Vagina (tissue), 2 donors: Measurements from ENCODE around the gene WAPL. TPM values are rescaled to one million over a fixed set of nuclear protein-coding genes. Genes with fewer than 3 reads are reported as not detected.

Experiments
- DNase-seq, 2 donors: peaks; one replicate each; pipeline ENCODE4 v3.0.0-alpha.2; 2017; ENCODE audit errors: extremely low spot score in 2 of 2
- H3K27ac ChIP-seq: fragments of 200-600 bp; sonication (generic); one replicate; pipeline ENCODE4 v1.5.1; 2019
- H3K27me3 ChIP-seq: fragments of 200-600 bp; sonication (generic); one replicate; pipeline ENCODE4 v1.5.1; 2019
- H3K36me3 ChIP-seq, 2 donors: fragments of 200-600 bp; sonication (generic); one replicate each; pipeline ENCODE4 v1.5.1; 2017 to 2019
- H3K4me1 ChIP-seq: fragments of 200-600 bp; sonication (generic); one replicate; pipeline ENCODE4 v1.5.1; 2019
- H3K4me3 ChIP-seq, 2 donors: fragments of 200-600 bp; sonication (generic); 1 replicate in 1 of 2; 2 replicates in 1 of 2; pipeline ENCODE4 v1.5.1; 2016 to 2019
- H3K9me3 ChIP-seq: fragments of 200-600 bp; sonication (generic); one replicate; pipeline ENCODE4 v1.5.1; 2019
- CTCF ChIP-seq, 3 experiments: fragments of 450-650 bp in 2 of 3; fragments of 200-600 bp in 1 of 3; sonication (generic) in 1 of 3; IDR thresholded peaks; one replicate each; pipeline ENCODE4 v1.5.1; 2017 to 2019; ENCODE audit warnings: antibody characterized with exemption in 3 of 3, mild to moderate bottlenecking in 2 of 3, moderate library complexity in 2 of 3
- POLR2A ChIP-seq, 2 donors: fragments of 450-650 bp; IDR thresholded peaks; one replicate each; pipeline ENCODE4 v1.6.1; 2017; ENCODE audit warnings: antibody characterized with exemption in 2 of 2, mild to moderate bottlenecking in 2 of 2, moderate library complexity in 2 of 2
- POLR2AphosphoS5 ChIP-seq, 2 donors: sonication (generic); formaldehyde crosslinking; IDR thresholded peaks; one replicate each; pipeline ENCODE4 v1.9.0; 2017; ENCODE audit warnings: antibody characterized with exemption in 2 of 2, mild to moderate bottlenecking in 2 of 2, low read depth in 1 of 2; ENCODE audit not compliant: insufficient read depth in 1 of 2
- intact Hi-C: fragments of 100-400 bp; cut with DNase I; formaldehyde crosslinking; loops from one replicate; pipeline ENCODE4 v1.15.1; 2023
- total RNA-seq: library from RNA; depleted of rRNA; stranded (reverse); fragments of >200 nt; gene quantifications from one replicate; pipeline ENCODE4 v1.2.3, GENCODE V29; 2016

The WAPL gene
- total RNA-seq, 1 donor from 2014 or later: 26.5 TPM

- Histone ChIP-seq H3K4me3 (no peak overlapping the region), H3K27me3 (no peaks in the 10 kb centered on the region), H3K9me3 (no peaks in the 10 kb centered on the region), H3K4me1 (peaks cover 32% of the 10 kb centered on the region), H3K36me3 (peaks cover 0 to 17% of the 10 kb centered on the region in 2 donors), H3K27ac (no peak overlapping the region)
- DNase-seq: no peak
- intact Hi-C loops: no loop called here
- TF ChIP-seq POLR2A (IDR thresholded peaks at IDR 0.05): no peak
Observed at GRCh38 chr10:86504510-86504909, 17.1 kb downstream of the WAPL start.

GRCh38 chr10:86500846-86501245 is 20.7 kb downstream of the WAPL start:
- DNase-seq: no peak
- intact Hi-C loops: no loop called here

GRCh38 chr10:86498598-86498997 is 23.0 kb downstream of the WAPL start:
- intact Hi-C loops: no loop called here
- no peaks in the 10 kb centered on the region for H3K27me3 ChIP-seq
- no peak overlapping the region for H3K27ac ChIP-seq
- H3K9me3 ChIP-seq: no peaks in the 10 kb centered on the region
- H3K36me3 ChIP-seq: peaks cover 0 to 48% of the 10 kb centered on the region in 2 donors
- H3K4me3 ChIP-seq: no peak overlapping the region
- TF ChIP-seq POLR2A (IDR thresholded peaks at IDR 0.05): no peak
- H3K4me1 ChIP-seq: peaks cover 12% of the 10 kb centered on the region
- DNase-seq: no peak

More at GRCh38 chr10:86500846-86501245, 20.7 kb downstream of the WAPL start:
- Histone ChIP-seq H3K4me3 (no peak overlapping the region), H3K27me3 (no peaks in the 10 kb centered on the region), H3K4me1 (peaks cover 13% of the 10 kb centered on the region), H3K27ac (no peak overlapping the region), H3K36me3 (peaks cover 0 to 33% of the 10 kb centered on the region in 2 donors), H3K9me3 (no peaks in the 10 kb centered on the region)
- TF ChIP-seq CTCF (IDR thresholded peaks at IDR 0.05) (no peak), POLR2AphosphoS5 (IDR thresholded peaks at IDR 0.05; ENCODE audit: insufficient read depth in 1 of 2, low read depth in 1 of 2) (no peak), POLR2A (IDR thresholded peaks at IDR 0.05) (no peak)

GRCh38 chr10:86497621-86498020 is 24.0 kb downstream of the WAPL start:
- Histone ChIP-seq H3K27me3 (no peaks in the 10 kb centered on the region), H3K4me1 (peaks cover 12% of the 10 kb centered on the region), H3K4me3 (no peak overlapping the region), H3K9me3 (no peaks in the 10 kb centered on the region), H3K36me3 (peaks cover 0 to 41% of the 10 kb centered on the region in 2 donors), H3K27ac (no peak overlapping the region)
- intact Hi-C loops: no loop called here
- TF ChIP-seq CTCF (IDR thresholded peaks at IDR 0.05) (no peak), POLR2AphosphoS5 (IDR thresholded peaks at IDR 0.05; ENCODE audit: insufficient read depth in 1 of 2, low read depth in 1 of 2) (no peak), POLR2A (IDR thresholded peaks at IDR 0.05) (no peak)
- no peak for DNase-seq

- no peak for DNase-seq
- no peak overlapping the region for H3K4me3 ChIP-seq
- H3K9me3 ChIP-seq: no peaks in the 10 kb centered on the region
- H3K27me3 ChIP-seq: no peaks in the 10 kb centered on the region
- TF ChIP-seq POLR2A (IDR thresholded peaks at IDR 0.05) (no peak), POLR2AphosphoS5 (IDR thresholded peaks at IDR 0.05; ENCODE audit: insufficient read depth in 1 of 2, low read depth in 1 of 2) (no peak), CTCF (IDR thresholded peaks at IDR 0.05) (no peak)
- no peak overlapping the region for H3K27ac ChIP-seq
- H3K36me3 ChIP-seq: peaks cover 0 to 19% of the 10 kb centered on the region in 2 donors
- intact Hi-C loops: no loop called here
- no peaks in the 10 kb centered on the region for H3K4me1 ChIP-seq
Observed at GRCh38 chr10:86489960-86490612, 31.5 kb downstream of the WAPL start.

GRCh38 chr10:86489071-86489810 is 32.4 kb downstream of the WAPL start:
- H3K4me3 ChIP-seq: no peak overlapping the region
- intact Hi-C loops: no loop called here
- H3K27me3 ChIP-seq: no peaks in the 10 kb centered on the region
- H3K4me1 ChIP-seq: no peaks in the 10 kb centered on the region
- H3K27ac ChIP-seq: no peak overlapping the region
- DNase-seq: no peak
- peaks cover 0 to 10% of the 10 kb centered on the region in 2 donors for H3K36me3 ChIP-seq
- H3K9me3 ChIP-seq: no peaks in the 10 kb centered on the region
- no peak for TF ChIP-seq CTCF (IDR thresholded peaks at IDR 0.05)
- no peak for TF ChIP-seq POLR2AphosphoS5 (IDR thresholded peaks at IDR 0.05; ENCODE audit: insufficient read depth in 1 of 2, low read depth in 1 of 2)
- TF ChIP-seq POLR2A (IDR thresholded peaks at IDR 0.05): no peak
